Heart right ventricle (tissue), 16 donors: ENCODE data around the gene TROAP. TPM values are rescaled to one million over a fixed set of nuclear protein-coding genes. Genes with fewer than 3 reads are reported as not detected.

Experiments
- ATAC-seq, 8 donors: fragments of 200-7000 bp; cut with Tn5 transposase; one replicate each; pipeline ENCODE4 v1.9.1; 2020; ENCODE audit warnings: mild to moderate bottlenecking in 8 of 8, moderate library complexity in 8 of 8, moderate number of reproducible peaks in 1 of 8
- DNase-seq, 2 donors: peaks; one replicate each; pipeline ENCODE4 v3.0.0-alpha.2; 2020
- H3K27ac ChIP-seq, 10 donors: fragments of 200-600 bp; sonication (generic) in 2 of 10; one replicate each; pipeline versions ENCODE4 v1.5.0 to v1.8.0; 2020 to 2022; ENCODE audit warnings: mild to moderate bottlenecking in 3 of 10
- H3K27me3 ChIP-seq, 7 donors: fragments of 200-600 bp; one replicate each; pipeline ENCODE4 v1.8.0; 2021 to 2022; ENCODE audit warnings: mild to moderate bottlenecking in 2 of 7
- H3K36me3 ChIP-seq, 9 donors: fragments of 200-600 bp; sonication (generic) in 1 of 9; one replicate each; pipeline versions ENCODE4 v1.5.0 to v1.8.0; 2020 to 2022; ENCODE audit warnings: mild to moderate bottlenecking in 2 of 9
- H3K4me1 ChIP-seq, 9 donors: fragments of 200-600 bp; sonication (generic) in 1 of 9; one replicate each; pipeline versions ENCODE4 v1.5.0 to v1.8.0; 2020 to 2022; ENCODE audit warnings: mild to moderate bottlenecking in 4 of 9
- H3K4me3 ChIP-seq, 10 donors: fragments of 200-600 bp; sonication (generic) in 2 of 10; one replicate each; pipeline versions ENCODE4 v1.5.0 to v1.8.0; 2020 to 2022; ENCODE audit warnings: mild to moderate bottlenecking in 7 of 10, moderate library complexity in 2 of 10
- H3K9me3 ChIP-seq, 11 donors: fragments of 200-600 bp in 10 of 11; sonication (generic) in 2 of 11; one replicate each; pipeline versions ENCODE4 v1.5.0 to v1.8.0; 2013 to 2022; ENCODE audit warnings: mild to moderate bottlenecking in 2 of 11, control low read depth in 1 of 11, moderate library complexity in 1 of 11
- CTCF ChIP-seq, 9 donors: fragments of 200-600 bp; sonication (generic) in 2 of 9; IDR thresholded peaks; one replicate each; pipeline versions ENCODE4 v1.5.0 to v1.8.0; 2021 to 2022; ENCODE audit warnings: antibody characterized with exemption in 9 of 9, mild to moderate bottlenecking in 5 of 9, moderate library complexity in 1 of 9
- WGBS, 2 donors: extraction: QIAGEN DNeasy Blood & Tissue Kit; methylation state at CpG; one replicate each; pipeline ENCODE4 v1.1.7; 2013; ENCODE audit warnings: inconsistent platforms in 1 of 2; 5-methylcytosine and 5-hydroxymethylcytosine counted together
- intact Hi-C, 10 donors: fragments of 100-400 bp; cut with DNase I; formaldehyde crosslinking; loops; one replicate each; pipeline versions ENCODE4 v1.11.1 to v1.14.2; 2022
- polyA plus RNA-seq, 2 donors: library from polyadenylated mRNA; stranded (reverse); fragments of 200-250 nt; gene quantifications; one replicate each; pipeline ENCODE4 v1.2.3, GENCODE V29; 2013
- total RNA-seq, 10 donors: library from RNA; stranded (reverse); fragmentation: NEBNext Ultra II Directional in 3 of 10; extraction: Animal tissue kit (Norgen Biotek cat#: 25700) in 3 of 10; gene quantifications; one replicate each; pipeline versions ENCODE4 v1.2.1 to v1.2.4, GENCODE V29; 2021 to 2023
- donor health status: Arrhythmogenic right ventricular cardiomyopathy.
- donor health status: ischemic (EF 13 %, LVEDD 7.1; RV severe dilation, severe dysfunction).
- donor health status: healthy with polysubstance abuse.
- donor health status: DM: no; HTN: yes; CAD: no.
- donor health status: DM: no; HTN: no; CAD: no.
- donor health status: ischemic (EF 25% LVEDD 6.9; RV normal size, moderate dysfunction).
- donor health status: ischemic (EF 25% LVEDD 5.7; RV mildly dilated, moderate dysfunction).
- donor health status: healthy.
- donor health status: DM: yes; HTN: yes; CAD: no.
- donor health status: Ischemic cardiomyopathy.
- donor health status: ischemic (EF 35%, LVEDD 5.7; RV mildly dilated, moderate dysfunction).
- donor health status: nonischemic (EF 11% LVEDD 7.7; RV severe dilation, severe dysfunction).
- donor health status: DM: yes; HTN: yes; CAD: no.
- donor health status: PGD.
- donor health status: ischemic (EF 29% LVEDD 5.4; RV normal size, mild dysfunction).
- donor health status: nonischemic (EF 23%, LVEDD 6.1; RV moderate dilation, normal function).

TROAP gene
- total and polyA plus RNA-seq, 12 donors: 0.20 to 4.9 (median 0.72) TPM; not detected in 3

GRCh38 chr12:49366652-49367380 lies 43.8 kb downstream of the TROAP start:
- H3K9me3 ChIP-seq: no peaks in the 10 kb centered on the region
- peak overlapping the region; percentile 88 to 99 (median 95) for H3K27ac ChIP-seq
- peak; percentile 90 to 97 (median 95) for ATAC-seq
- no peaks in the 10 kb centered on the region for H3K27me3 ChIP-seq
- peak; percentile 90 to 91 for DNase-seq
- intact Hi-C loops: loop anchor here in 1 of 10 donors (10.0 kb wide), 1 partner anchor 218 kb away; no protein-coding TSS in a partner anchor
- no peaks in the 10 kb centered on the region for H3K36me3 ChIP-seq
- 0 to 1% methylated on average over 80 to 97 of the region's 97 CpGs for WGBS, 2 donors
- TF ChIP-seq CTCF (IDR thresholded peaks at IDR 0.05): peak in 7 of 9 donors; percentile 8 to 59 (median 41)
- H3K4me3 ChIP-seq: peak overlapping the region; percentile 52 to 93 (median 90)
- peaks cover 0 to 47% (median 31%) of the 10 kb centered on the region in 9 donors for H3K4me1 ChIP-seq

- DNase-seq: peak; percentile 94 to 96
- Histone ChIP-seq H3K36me3 (no peaks in the 10 kb centered on the region), H3K4me1 (peaks cover 0 to 47% (median 31%) of the 10 kb centered on the region in 9 donors), H3K4me3 (peak within 1 kb of the TSS; percentile 52 to 93 (median 90)), H3K9me3 (no peaks in the 10 kb centered on the region), H3K27ac (peak within 1 kb of the TSS; percentile 88 to 99 (median 95)), H3K27me3 (no peaks in the 10 kb centered on the region)
- ATAC-seq: peak in 6 of 8 donors; percentile 4 to 33 (median 17)
- TF ChIP-seq CTCF (IDR thresholded peaks at IDR 0.05): no peak
- intact Hi-C loops: loop anchor here in 1 of 10 donors (10.0 kb wide), 1 partner anchor 217 kb away; no protein-coding TSS in a partner anchor
- WGBS, 2 donors: 1 to 2% methylated on average over 37 to 52 of the region's 52 CpGs
Observed at GRCh38 chr12:49367381-49368239, 44.6 kb downstream of the TROAP start, which contains the start of gene SPATS2. Gene SPATS2 (plus strand): TSS chr12:49367462. CDS start chr12:49461013, 93,551 bp downstream.

GRCh38 chr12:49368240-49368600 lies 45.2 kb downstream of the TROAP start:
- no peaks in the 10 kb centered on the region for H3K9me3 ChIP-seq
- H3K27me3 ChIP-seq: no peaks in the 10 kb centered on the region
- peaks cover 0 to 47% (median 31%) of the 10 kb centered on the region in 9 donors for H3K4me1 ChIP-seq
- no peak for TF ChIP-seq CTCF (IDR thresholded peaks at IDR 0.05)
- DNase-seq: no peak
- H3K36me3 ChIP-seq: peaks cover 0 to 3% (median 0%) of the 10 kb centered on the region in 9 donors
- H3K4me3 ChIP-seq: peak overlapping the region; percentile 52 to 93 (median 90)
- peak overlapping the region in 9 of 10 donors; percentile 89 to 99 (median 95) for H3K27ac ChIP-seq
- intact Hi-C loops: loop anchor here in 1 of 10 donors (10.0 kb wide), 1 partner anchor 217 kb away; no protein-coding TSS in a partner anchor
- 9 to 13% methylated on average over 3 of the region's 3 CpGs for WGBS, 2 donors
- no peak for ATAC-seq
